Activated T-cell treated with anti-CD3 and anti-CD28 coated beads, Interleukin-2, amount 50 U/mL, for 4 hours (primary cell): ENCODE measurements around the gene AMOTL2. TPM values are rescaled to one million over a fixed set of nuclear protein-coding genes. Genes with fewer than 3 reads are reported as not detected.

ENCODE experiments used
- ATAC-seq, 2 donors: fragments of 200-7000 bp; cut with Tn5 transposase; one replicate each; pipeline ENCODE4 v1.10.0; 2021
- DNase-seq: peaks from one replicate; pipeline ENCODE4 v3.0.0-alpha.2; 2020
- H3K27me3 Mint-ChIP-seq: one replicate; pipeline ENCODE4 v1.8.0; 2021; ENCODE audit warnings: low read depth, mixed read lengths
- H3K36me3 Mint-ChIP-seq: one replicate; pipeline ENCODE4 v1.8.0; 2022; ENCODE audit warnings: mixed read lengths; ENCODE audit not compliant: insufficient read depth
- H3K4me1 Mint-ChIP-seq: one replicate; pipeline ENCODE4 v1.8.0; 2021; ENCODE audit warnings: low read depth, mixed read lengths
- H3K4me3 Mint-ChIP-seq: one replicate; pipeline ENCODE4 v1.8.0; 2021; ENCODE audit warnings: mild to moderate bottlenecking, moderate library complexity, mixed read lengths
- H3K9me3 Mint-ChIP-seq: one replicate; pipeline ENCODE4 v1.8.0; 2021; ENCODE audit warnings: mixed read lengths
- total RNA-seq, 3 donors: library from RNA; stranded (reverse); gene quantifications; one replicate each; pipeline ENCODE4 v1.2.1, GENCODE V29; 2021

Gene AMOTL2
- total RNA-seq, 3 donors from 2014 or later, result 0.16 to 0.87 (median 0.20) TPM

- peak overlapping the region; percentile 72 for H3K4me3 Mint-ChIP-seq
- peaks cover 44% of the 10 kb centered on the region for H3K27me3 Mint-ChIP-seq
- H3K4me1 Mint-ChIP-seq, result peaks cover 6% of the 10 kb centered on the region
- ATAC-seq, result no peak
- H3K9me3 Mint-ChIP-seq, result no peaks in the 10 kb centered on the region
- no peak for DNase-seq
- no peaks in the 10 kb centered on the region for H3K36me3 Mint-ChIP-seq
Measured at GRCh38 chr3:134373271-134374104, 759 bp downstream of the AMOTL2 start.

DNA sequence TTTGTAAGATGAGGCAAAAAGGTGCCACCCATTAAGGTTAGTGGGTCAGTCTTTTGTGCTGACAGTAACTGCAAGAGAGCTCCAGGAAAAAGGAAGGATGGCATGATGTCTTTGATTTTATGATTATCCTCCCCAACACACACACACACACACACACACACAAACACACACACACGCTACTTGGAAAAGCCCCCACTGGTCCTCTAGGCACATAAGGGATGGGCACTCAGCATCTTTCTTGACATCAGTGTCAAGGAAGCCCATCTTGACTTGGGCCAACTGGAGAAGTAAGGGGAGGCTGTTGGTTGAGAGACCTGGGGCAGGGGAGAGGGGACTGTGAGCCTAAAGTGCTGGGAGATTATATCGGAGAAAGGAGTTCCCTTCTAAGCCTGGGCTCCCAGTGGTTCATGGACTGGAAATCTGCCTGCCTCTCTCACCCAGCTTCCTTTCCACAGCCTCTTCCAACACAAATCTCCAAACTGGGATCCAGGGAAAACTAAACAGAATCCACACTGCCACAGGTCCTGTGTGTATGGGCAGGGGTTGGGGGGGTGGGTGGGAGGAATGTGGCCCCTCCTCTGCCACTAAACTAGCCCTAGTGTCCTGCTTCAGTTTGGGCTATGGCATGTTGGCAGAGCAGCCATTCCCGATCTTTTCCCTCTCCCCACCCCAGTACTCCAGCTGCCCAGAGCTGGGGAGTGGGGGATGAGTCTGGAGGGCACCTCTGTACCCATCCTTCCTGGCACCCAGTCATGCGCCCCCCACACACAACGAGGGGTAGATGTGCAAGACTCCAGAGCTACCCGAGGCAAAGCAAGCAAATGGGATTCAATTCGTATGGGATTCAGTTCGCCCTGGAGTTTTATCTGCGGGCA, 1.6 kb downstream of the AMOTL2 start:
- Mint-ChIP-seq H3K9me3 (no peaks in the 10 kb centered on the region), H3K27me3 (peaks cover 40% of the 10 kb centered on the region), H3K4me1 (peaks cover 6% of the 10 kb centered on the region), H3K4me3 (no peak overlapping the region), H3K36me3 (no peaks in the 10 kb centered on the region)
- no peak for DNase-seq
- no peak for ATAC-seq

- no peak for ATAC-seq
- DNase-seq, result no peak
- H3K4me3 Mint-ChIP-seq, result no peak overlapping the region
- H3K36me3 Mint-ChIP-seq, result no peaks in the 10 kb centered on the region
- H3K9me3 Mint-ChIP-seq, result no peaks in the 10 kb centered on the region
- peaks cover 38% of the 10 kb centered on the region for H3K27me3 Mint-ChIP-seq
- H3K4me1 Mint-ChIP-seq, result peaks cover 6% of the 10 kb centered on the region
Measured at GRCh38 chr3:134371542-134372324, 2.5 kb downstream of the AMOTL2 start.

GRCh38 chr3:134370611-134371531, 3.4 kb downstream of the AMOTL2 start:
- no peak for DNase-seq
- Mint-ChIP-seq H3K36me3 (no peaks in the 10 kb centered on the region), H3K9me3 (no peaks in the 10 kb centered on the region), H3K4me3 (no peak overlapping the region), H3K27me3 (peaks cover 32% of the 10 kb centered on the region), H3K4me1 (peaks cover 6% of the 10 kb centered on the region)
- ATAC-seq, result no peak

DNA sequence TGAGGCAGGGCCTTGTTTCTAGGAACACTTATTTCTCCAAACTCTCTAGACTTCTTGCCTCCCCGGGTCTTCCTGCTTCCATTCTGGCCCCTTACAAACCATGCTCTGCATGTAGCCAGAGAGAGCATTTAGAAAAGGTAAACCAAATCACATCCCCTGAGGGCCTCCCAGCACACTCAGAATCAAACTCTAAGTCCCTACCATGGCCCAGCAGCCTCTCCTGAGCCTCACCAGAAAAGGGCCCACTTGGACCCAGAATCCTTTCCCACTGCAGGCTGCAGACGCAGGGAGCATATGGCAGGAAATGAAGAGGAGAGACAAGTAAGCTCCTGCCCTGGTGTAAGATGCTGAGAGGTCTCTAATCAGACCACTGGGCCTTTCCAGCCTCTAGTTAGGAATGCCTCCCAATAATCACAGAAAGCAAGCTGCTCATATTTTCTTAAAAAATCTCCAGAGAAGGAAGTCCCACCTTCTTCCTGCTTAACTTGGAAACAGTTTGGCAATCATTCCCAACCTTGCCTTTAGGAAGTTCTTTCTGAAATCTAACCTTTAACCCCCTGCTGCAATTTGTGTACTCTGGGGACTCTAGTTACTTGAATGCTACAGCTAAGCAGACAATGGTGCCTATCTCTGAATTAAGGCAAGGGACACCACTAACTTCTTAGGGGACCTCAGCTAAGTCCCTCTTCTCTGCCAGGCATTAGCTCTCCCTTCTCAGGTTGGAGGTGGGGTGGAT, 4.2 kb downstream of the AMOTL2 start:
- Mint-ChIP-seq H3K36me3 (no peaks in the 10 kb centered on the region), H3K9me3 (no peaks in the 10 kb centered on the region), H3K4me1 (peaks cover 12% of the 10 kb centered on the region), H3K4me3 (no peak overlapping the region), H3K27me3 (peaks cover 24% of the 10 kb centered on the region)
- ATAC-seq, result no peak
- no peak for DNase-seq

DNA sequence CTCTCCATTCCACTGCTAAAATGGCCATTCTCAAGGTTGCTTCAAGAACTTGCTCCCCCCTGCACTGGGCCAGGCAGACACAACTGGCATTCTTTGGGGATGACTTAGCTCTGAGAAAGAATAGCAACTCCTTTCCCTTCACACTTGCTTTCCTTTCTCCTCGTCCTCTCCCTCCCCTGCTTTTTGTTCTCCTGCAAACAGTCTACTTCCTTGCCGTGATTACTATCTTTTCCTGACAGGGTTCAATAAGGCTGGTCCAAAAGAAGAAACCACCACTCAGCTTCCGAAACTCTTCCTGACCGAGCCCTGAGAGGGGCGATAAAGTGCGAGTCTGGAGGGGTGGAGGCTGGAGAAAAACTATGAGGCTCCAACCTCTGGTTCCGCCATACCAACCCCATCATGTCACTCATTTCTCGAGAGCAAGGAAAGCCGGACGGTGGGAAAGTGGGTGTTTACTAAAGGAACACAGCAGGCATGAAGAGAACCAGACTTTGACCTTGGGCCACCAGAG, 5.0 kb downstream of the AMOTL2 start:
- ATAC-seq (no peak), DNase-seq (no peak)
- H3K36me3 Mint-ChIP-seq, result no peaks in the 10 kb centered on the region
- H3K9me3 Mint-ChIP-seq, result no peaks in the 10 kb centered on the region
- peaks cover 15% of the 10 kb centered on the region for H3K4me1 Mint-ChIP-seq
- H3K4me3 Mint-ChIP-seq, result no peak overlapping the region
- peaks cover 19% of the 10 kb centered on the region for H3K27me3 Mint-ChIP-seq

- ATAC-seq (no peak), DNase-seq (no peak)
- Mint-ChIP-seq H3K27me3 (peaks cover 15% of the 10 kb centered on the region), H3K9me3 (no peaks in the 10 kb centered on the region), H3K36me3 (no peaks in the 10 kb centered on the region), H3K4me3 (no peak overlapping the region), H3K4me1 (peaks cover 19% of the 10 kb centered on the region)
Measured at GRCh38 chr3:134368751-134369105, 5.5 kb downstream of the AMOTL2 start.

GRCh38 chr3:134367869-134368750, 6.1 kb downstream of the AMOTL2 start:
- DNase-seq (no peak), ATAC-seq (no peak)
- H3K4me3 Mint-ChIP-seq, result no peak overlapping the region
- no peaks in the 10 kb centered on the region for H3K36me3 Mint-ChIP-seq
- H3K27me3 Mint-ChIP-seq, result peaks cover 15% of the 10 kb centered on the region
- peaks cover 25% of the 10 kb centered on the region for H3K4me1 Mint-ChIP-seq
- H3K9me3 Mint-ChIP-seq, result no peaks in the 10 kb centered on the region

- Mint-ChIP-seq H3K36me3 (no peaks in the 10 kb centered on the region), H3K4me1 (peaks cover 27% of the 10 kb centered on the region), H3K4me3 (no peak overlapping the region), H3K9me3 (no peaks in the 10 kb centered on the region), H3K27me3 (peaks cover 7% of the 10 kb centered on the region)
- ATAC-seq (no peak), DNase-seq (no peak)
Measured at GRCh38 chr3:134366928-134367811, 7.1 kb downstream of the AMOTL2 start.

DNA sequence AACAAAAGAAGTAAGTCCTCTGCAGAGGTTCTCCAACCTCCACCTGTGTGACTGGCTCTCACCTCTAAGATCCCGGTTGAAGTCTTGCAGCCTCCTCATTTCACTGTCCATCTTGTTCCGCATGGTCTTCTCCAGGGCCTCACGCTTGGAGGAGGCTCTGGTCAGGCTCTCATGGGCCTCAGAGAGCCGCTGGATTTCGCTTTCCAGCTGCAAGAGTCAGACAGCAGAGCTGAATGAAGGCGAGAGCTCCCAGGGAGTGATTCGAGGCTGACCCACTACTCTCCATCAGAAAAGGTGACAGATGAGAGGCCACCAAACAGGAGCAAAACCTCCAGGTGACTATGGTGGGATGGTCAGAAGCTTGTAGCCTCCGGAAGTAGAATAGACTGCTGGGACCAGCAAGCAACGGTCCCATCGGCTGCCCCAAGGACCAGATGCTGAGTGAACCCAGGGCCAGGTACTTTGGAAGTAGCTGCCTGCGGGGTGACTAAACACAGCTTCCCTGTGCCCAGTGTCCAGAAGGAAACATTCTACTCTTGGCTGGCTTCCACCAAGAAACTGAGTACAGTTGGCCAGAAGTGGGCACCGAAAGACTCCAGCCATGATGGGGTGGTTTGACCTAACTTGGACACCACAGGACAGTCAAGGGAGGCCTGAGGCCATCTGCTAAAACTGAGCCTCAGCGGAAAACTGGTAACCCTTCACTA, 7.9 kb downstream of the AMOTL2 start:
- Mint-ChIP-seq H3K9me3 (no peaks in the 10 kb centered on the region), H3K4me3 (no peak overlapping the region), H3K4me1 (peaks cover 27% of the 10 kb centered on the region), H3K27me3 (peaks cover 4% of the 10 kb centered on the region), H3K36me3 (no peaks in the 10 kb centered on the region)
- ATAC-seq (no peak), DNase-seq (no peak)

- Mint-ChIP-seq H3K4me1 (peaks cover 27% of the 10 kb centered on the region), H3K27me3 (peaks cover 4% of the 10 kb centered on the region), H3K36me3 (no peaks in the 10 kb centered on the region), H3K4me3 (no peak overlapping the region), H3K9me3 (no peaks in the 10 kb centered on the region)
- ATAC-seq, result no peak
- DNase-seq, result no peak
Measured at GRCh38 chr3:134365766-134366065, 8.5 kb downstream of the AMOTL2 start.
